ENCODE measurements around the gene JCHAIN.
"Not testable (repeated sequence)": the region's sequence is repeated elsewhere in the genome, so short reads cannot be mapped to it uniquely, and the experiment has no call there.

DNA sequence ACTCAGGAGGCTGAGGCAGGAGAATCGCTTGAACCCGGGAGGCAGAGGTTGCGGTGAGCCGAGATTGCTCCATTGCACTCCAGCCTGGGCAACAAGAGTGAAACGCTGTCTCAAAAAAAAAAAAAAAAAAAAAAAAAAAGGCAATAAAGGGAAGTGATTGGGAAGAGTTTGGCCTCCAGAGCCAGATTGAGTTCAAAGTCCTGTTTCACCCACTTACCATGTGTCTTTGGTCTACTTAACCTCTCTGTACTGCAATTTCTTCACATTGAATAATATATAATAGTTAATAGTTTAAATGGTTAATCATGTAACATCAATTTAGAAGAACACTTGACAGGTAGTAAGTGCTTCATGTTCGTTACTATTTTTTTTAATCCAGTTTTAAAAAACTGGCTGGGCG, 28.3 kb upstream of the JCHAIN start:
- not testable (repeated sequence) for TF ChIP-seq YY1 (IDR thresholded peaks at IDR 0.05; ENCODE audit: insufficient read depth, insufficient read length); SUZ12 (IDR thresholded peaks at IDR 0.05; ENCODE audit: extremely low read depth, insufficient read depth, insufficient read length)
